ENCODE measurements around the gene KRT36. TPM values are rescaled to one million over a fixed set of nuclear protein-coding genes. Genes with fewer than 3 reads are reported as not detected.
A peak's percentile ranks its signal among the peaks of the same experiment; 100 is the strongest.

The KRT36 gene
- polyA plus RNA-seq, 1 donor (not counting 4 experiments of a cell fraction or from before 2014, with no cell fraction given), result not detected

- dilution Hi-C loops (cut with MboI; ENCODE audit: extremely low pct_ligation_motif_present, low sequenced_read_pairs), result no loop called here
- H2AFZ ChIP-seq (ENCODE audit: control insufficient read depth, low read length), result no peak within 1 kb of the TSS
- no peak within 1 kb of the TSS for H3K27ac ChIP-seq (ENCODE audit: control insufficient read depth, insufficient read depth, low read length)
- H3K4me2 ChIP-seq (ENCODE audit: control insufficient read depth, extremely low read depth, insufficient read depth, low read depth, low read length), result no peak within 1 kb of the TSS
- H3K9me3 ChIP-seq (ENCODE audit: control insufficient read depth, low read depth, low read length), result peaks cover 3% of the 10 kb centered on the region
- H3K4me1 ChIP-seq (ENCODE audit: control insufficient read depth, extremely low read depth, insufficient read depth, low read length), result peaks cover 16% of the 10 kb centered on the region
- no peaks in the 10 kb centered on the region for H3K36me3 ChIP-seq (ENCODE audit: control insufficient read depth in 2 of 2, extremely low read depth in 1 of 2, insufficient read depth in 2 of 2, low read length in 2 of 2)
- TF ChIP-seq CTCF (optimal IDR thresholded peaks at IDR 0.05 in 1 of 3, IDR thresholded peaks at IDR 0.05 in 1 of 3, conservative IDR thresholded peaks at IDR 0.05 in 1 of 3; ENCODE audit: extremely low read depth in 1 of 3, insufficient read depth in 2 of 3, low read length in 3 of 3), result no peak
- no peak for TF ChIP-seq EZH2 (IDR thresholded peaks at IDR 0.05; ENCODE audit: low read length)
- DNase-seq (ENCODE audit: low read depth, low spot score) (no peak), FAIRE-seq (no peak)
- no peak within 1 kb of the TSS for H3K4me3 ChIP-seq (ENCODE audit: control insufficient read depth in 2 of 3, extremely low read depth in 1 of 3, insufficient read depth in 2 of 3, low read depth in 1 of 3, low read length in 3 of 3)
- no peaks in the 10 kb centered on the region for H3K9me1 ChIP-seq (ENCODE audit: control insufficient read depth, extremely low read depth, insufficient read depth, low read length)
- H3K27me3 ChIP-seq (ENCODE audit: control insufficient read depth, extremely low read depth, insufficient read depth, low read length), result no peaks in the 10 kb centered on the region
- no peaks in the 10 kb centered on the region for H4K20me1 ChIP-seq (ENCODE audit: control insufficient read depth, extremely low read depth, insufficient read depth, low read length)
- no peak within 1 kb of the TSS for H3K9ac ChIP-seq (ENCODE audit: control insufficient read depth, extremely low read depth, insufficient read depth, low read length)
- H3K79me2 ChIP-seq (ENCODE audit: control insufficient read depth, insufficient read depth, low read length), result no peaks in the 10 kb centered on the region
Measured at GRCh38 chr17:41466988-41467387, 22.7 kb downstream of the KRT36 start, which contains the start of gene KRT32. Gene KRT32, minus strand, starts transcription at chr17:41467386. Its CDS starts 61 bp downstream, at chr17:41467325.

- FAIRE-seq, result peak; percentile 99
- dilution Hi-C loops (cut with MboI; ENCODE audit: extremely low pct_ligation_motif_present, low sequenced_read_pairs), result no loop called here
- Histone ChIP-seq H2AFZ (ENCODE audit: control insufficient read depth, low read length) (no peak overlapping the region), H3K27me3 (ENCODE audit: control insufficient read depth, extremely low read depth, insufficient read depth, low read length) (no peaks in the 10 kb centered on the region), H3K4me2 (ENCODE audit: control insufficient read depth, extremely low read depth, insufficient read depth, low read depth, low read length) (peak overlapping the region; percentile 23), H3K36me3 (ENCODE audit: control insufficient read depth in 2 of 2, extremely low read depth in 1 of 2, insufficient read depth in 2 of 2, low read length in 2 of 2) (no peaks in the 10 kb centered on the region), H4K20me1 (ENCODE audit: control insufficient read depth, extremely low read depth, insufficient read depth, low read length) (no peaks in the 10 kb centered on the region), H3K4me1 (ENCODE audit: control insufficient read depth, extremely low read depth, insufficient read depth, low read length) (peaks cover 16% of the 10 kb centered on the region), H3K9me3 (ENCODE audit: control insufficient read depth, low read depth, low read length) (no peaks in the 10 kb centered on the region), H3K9me1 (ENCODE audit: control insufficient read depth, extremely low read depth, insufficient read depth, low read length) (no peaks in the 10 kb centered on the region), H3K9ac (ENCODE audit: control insufficient read depth, extremely low read depth, insufficient read depth, low read length) (no peak overlapping the region), H3K27ac (ENCODE audit: control insufficient read depth, insufficient read depth, low read length) (no peak overlapping the region), H3K4me3 (ENCODE audit: control insufficient read depth in 2 of 3, extremely low read depth in 1 of 3, insufficient read depth in 2 of 3, low read depth in 1 of 3, low read length in 3 of 3) (peak overlapping the region in 1 of 3 experiments; percentile 35), H3K79me2 (ENCODE audit: control insufficient read depth, insufficient read depth, low read length) (no peaks in the 10 kb centered on the region)
- TF ChIP-seq CTCF (optimal IDR thresholded peaks at IDR 0.05 in 1 of 3, IDR thresholded peaks at IDR 0.05 in 1 of 3, conservative IDR thresholded peaks at IDR 0.05 in 1 of 3; ENCODE audit: extremely low read depth in 1 of 3, insufficient read depth in 2 of 3, low read length in 3 of 3), result no peak
- TF ChIP-seq EZH2 (IDR thresholded peaks at IDR 0.05; ENCODE audit: low read length), result no peak
- DNase-seq (ENCODE audit: low read depth, low spot score), result peak; percentile 66
Measured at GRCh38 chr17:41464682-41465081, 25.0 kb downstream of the KRT36 start.
